MM.1S (cell line): Measurements from ENCODE around the gene XCR1.

Experiments used
- EZH2 ChIP-seq: fragments of 300-600 bp; sonication (generic); optimal IDR thresholded peaks from 2 replicates; pipeline ENCODE3; 2017; ENCODE audit warnings: low read depth, mild to moderate bottlenecking, antibody characterized with exemption, low read length, mixed read lengths
- EZH2phosphoT487 ChIP-seq: fragments of 300-600 bp; sonication (generic); IDR thresholded peaks from 2 replicates; pipeline ENCODE4 v1.6.1; 2018; ENCODE audit warnings: antibody characterized with exemption, low read length
- TF ChIP-seq, protein P1 (sequence below): fragments of 300-600 bp; sonication (generic); IDR thresholded peaks from 2 replicates; pipeline ENCODE4 v1.5.1; 2016; ENCODE audit warnings: antibody characterized with exemption, low read length, mixed read lengths

DNA sequence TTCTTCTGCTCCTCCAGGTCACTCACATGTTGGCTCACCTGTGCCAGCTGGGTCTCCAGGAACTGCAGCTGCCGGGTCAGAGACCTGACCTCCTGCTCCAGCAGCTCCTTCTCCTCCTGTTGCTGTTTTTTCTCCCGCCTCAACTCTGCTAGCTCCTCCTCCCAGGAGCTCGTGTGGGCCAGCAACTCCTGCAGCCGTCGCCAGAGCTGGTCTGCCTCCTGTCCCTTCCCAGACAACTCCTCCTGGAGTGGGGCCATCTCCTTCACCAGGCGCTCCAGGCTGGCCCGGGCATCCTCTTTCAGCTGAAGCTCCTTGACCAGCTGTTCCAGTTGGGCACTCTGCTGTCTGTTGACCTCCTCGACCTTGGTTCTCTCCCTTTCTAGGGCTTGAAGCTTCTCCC is 59.6 kb downstream of the XCR1 start:
- TF ChIP-seq, protein P1, sequence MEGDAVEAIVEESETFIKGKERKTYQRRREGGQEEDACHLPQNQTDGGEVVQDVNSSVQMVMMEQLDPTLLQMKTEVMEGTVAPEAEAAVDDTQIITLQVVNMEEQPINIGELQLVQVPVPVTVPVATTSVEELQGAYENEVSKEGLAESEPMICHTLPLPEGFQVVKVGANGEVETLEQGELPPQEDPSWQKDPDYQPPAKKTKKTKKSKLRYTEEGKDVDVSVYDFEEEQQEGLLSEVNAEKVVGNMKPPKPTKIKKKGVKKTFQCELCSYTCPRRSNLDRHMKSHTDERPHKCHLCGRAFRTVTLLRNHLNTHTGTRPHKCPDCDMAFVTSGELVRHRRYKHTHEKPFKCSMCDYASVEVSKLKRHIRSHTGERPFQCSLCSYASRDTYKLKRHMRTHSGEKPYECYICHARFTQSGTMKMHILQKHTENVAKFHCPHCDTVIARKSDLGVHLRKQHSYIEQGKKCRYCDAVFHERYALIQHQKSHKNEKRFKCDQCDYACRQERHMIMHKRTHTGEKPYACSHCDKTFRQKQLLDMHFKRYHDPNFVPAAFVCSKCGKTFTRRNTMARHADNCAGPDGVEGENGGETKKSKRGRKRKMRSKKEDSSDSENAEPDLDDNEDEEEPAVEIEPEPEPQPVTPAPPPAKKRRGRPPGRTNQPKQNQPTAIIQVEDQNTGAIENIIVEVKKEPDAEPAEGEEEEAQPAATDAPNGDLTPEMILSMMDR, result no peak
- TF ChIP-seq EZH2, result no peak
- TF ChIP-seq EZH2phosphoT487, result no peak
